ENCODE data around the gene ARHGAP23.

The ARHGAP23 gene

GRCh38 chr17:38410201-38410600 is 18.1 kb upstream of the ARHGAP23 start:
- peaks cover 0 to 5% of the 10 kb centered on the region in 2 donors for H3K4me1 ChIP-seq (ENCODE audit: control insufficient read depth in 1 of 2, insufficient read depth in 2 of 2, low read length in 2 of 2)
- H3K4me3 ChIP-seq (ENCODE audit: low read depth in 1 of 2, low read length in 2 of 2) = no peak overlapping the region
- H3K9me3 ChIP-seq (ENCODE audit: control insufficient read depth in 1 of 2, low read length in 2 of 2) = no peaks in the 10 kb centered on the region
- no peaks in the 10 kb centered on the region for H3K36me3 ChIP-seq (ENCODE audit: control insufficient read depth in 1 of 2, insufficient read depth in 2 of 2, low read length in 2 of 2)
- H3K27ac ChIP-seq (ENCODE audit: low read length) = no peak overlapping the region
- H3K27me3 ChIP-seq (ENCODE audit: low read depth, low read length) = no peaks in the 10 kb centered on the region

GRCh38 chr17:38415250-38416194 is 12.7 kb upstream of the ARHGAP23 start:
- H3K9me3 ChIP-seq (ENCODE audit: control insufficient read depth in 1 of 2, low read length in 2 of 2) = no peaks in the 10 kb centered on the region
- H3K27me3 ChIP-seq (ENCODE audit: low read depth, low read length) = peaks cover 13% of the 10 kb centered on the region
- peak overlapping the region in 1 of 2 donors; percentile 17 for H3K4me3 ChIP-seq (ENCODE audit: low read depth in 1 of 2, low read length in 2 of 2)
- peaks cover 0 to 17% of the 10 kb centered on the region in 2 donors for H3K4me1 ChIP-seq (ENCODE audit: control insufficient read depth in 1 of 2, insufficient read depth in 2 of 2, low read length in 2 of 2)
- no peak overlapping the region for H3K27ac ChIP-seq (ENCODE audit: low read length)
- H3K36me3 ChIP-seq (ENCODE audit: control insufficient read depth in 1 of 2, insufficient read depth in 2 of 2, low read length in 2 of 2) = no peaks in the 10 kb centered on the region

- Histone ChIP-seq H3K27ac (ENCODE audit: low read length) (no peak overlapping the region), H3K27me3 (ENCODE audit: low read depth, low read length) (peaks cover 13% of the 10 kb centered on the region), H3K9me3 (ENCODE audit: control insufficient read depth in 1 of 2, low read length in 2 of 2) (no peaks in the 10 kb centered on the region), H3K4me1 (ENCODE audit: control insufficient read depth in 1 of 2, insufficient read depth in 2 of 2, low read length in 2 of 2) (peaks cover 5 to 29% of the 10 kb centered on the region in 2 donors), H3K4me3 (ENCODE audit: low read depth in 1 of 2, low read length in 2 of 2) (no peak overlapping the region), H3K36me3 (ENCODE audit: control insufficient read depth in 1 of 2, insufficient read depth in 2 of 2, low read length in 2 of 2) (no peaks in the 10 kb centered on the region)
Observed at GRCh38 chr17:38416840-38417209, 11.4 kb upstream of the ARHGAP23 start.

- no peak overlapping the region for H3K4me3 ChIP-seq (ENCODE audit: low read depth in 1 of 2, low read length in 2 of 2)
- H3K4me1 ChIP-seq (ENCODE audit: control insufficient read depth in 1 of 2, insufficient read depth in 2 of 2, low read length in 2 of 2) = peaks cover 5 to 34% of the 10 kb centered on the region in 2 donors
- no peaks in the 10 kb centered on the region for H3K36me3 ChIP-seq (ENCODE audit: control insufficient read depth in 1 of 2, insufficient read depth in 2 of 2, low read length in 2 of 2)
- H3K27me3 ChIP-seq (ENCODE audit: low read depth, low read length) = peaks cover 13% of the 10 kb centered on the region
- H3K9me3 ChIP-seq (ENCODE audit: control insufficient read depth in 1 of 2, low read length in 2 of 2) = no peaks in the 10 kb centered on the region
- no peak overlapping the region for H3K27ac ChIP-seq (ENCODE audit: low read length)
Observed at GRCh38 chr17:38417210-38417951, 10.9 kb upstream of the ARHGAP23 start.

- Histone ChIP-seq H3K27ac (ENCODE audit: low read length) (no peak overlapping the region), H3K9me3 (ENCODE audit: control insufficient read depth in 1 of 2, low read length in 2 of 2) (no peaks in the 10 kb centered on the region), H3K27me3 (ENCODE audit: low read depth, low read length) (peaks cover 13% of the 10 kb centered on the region), H3K36me3 (ENCODE audit: control insufficient read depth in 1 of 2, insufficient read depth in 2 of 2, low read length in 2 of 2) (no peaks in the 10 kb centered on the region), H3K4me1 (ENCODE audit: control insufficient read depth in 1 of 2, insufficient read depth in 2 of 2, low read length in 2 of 2) (peaks cover 5 to 35% of the 10 kb centered on the region in 2 donors), H3K4me3 (ENCODE audit: low read depth in 1 of 2, low read length in 2 of 2) (no peak overlapping the region)
Observed at GRCh38 chr17:38418062-38418692, 10.1 kb upstream of the ARHGAP23 start.

- Histone ChIP-seq H3K4me3 (ENCODE audit: low read depth in 1 of 2, low read length in 2 of 2) (peak overlapping the region in 1 of 2 donors; percentile 50), H3K4me1 (ENCODE audit: control insufficient read depth in 1 of 2, insufficient read depth in 2 of 2, low read length in 2 of 2) (peaks cover 5 to 35% of the 10 kb centered on the region in 2 donors), H3K27me3 (ENCODE audit: low read depth, low read length) (peaks cover 13% of the 10 kb centered on the region)
Observed at GRCh38 chr17:38418693-38419507, 9.4 kb upstream of the ARHGAP23 start.

GRCh38 chr17:38419508-38419981 is 8.7 kb upstream of the ARHGAP23 start:
- Histone ChIP-seq H3K9me3 (ENCODE audit: control insufficient read depth in 1 of 2, low read length in 2 of 2) (no peaks in the 10 kb centered on the region), H3K4me1 (ENCODE audit: control insufficient read depth in 1 of 2, insufficient read depth in 2 of 2, low read length in 2 of 2) (peaks cover 5 to 35% of the 10 kb centered on the region in 2 donors), H3K4me3 (ENCODE audit: low read depth in 1 of 2, low read length in 2 of 2) (peak overlapping the region in 1 of 2 donors; percentile 50), H3K27ac (ENCODE audit: low read length) (no peak overlapping the region), H3K27me3 (ENCODE audit: low read depth, low read length) (peaks cover 13% of the 10 kb centered on the region), H3K36me3 (ENCODE audit: control insufficient read depth in 1 of 2, insufficient read depth in 2 of 2, low read length in 2 of 2) (no peaks in the 10 kb centered on the region)

More at GRCh38 chr17:38418693-38419507, 9.4 kb upstream of the ARHGAP23 start:
- H3K27ac ChIP-seq (ENCODE audit: low read length) = no peak overlapping the region
- H3K9me3 ChIP-seq (ENCODE audit: control insufficient read depth in 1 of 2, low read length in 2 of 2) = no peaks in the 10 kb centered on the region
- H3K36me3 ChIP-seq (ENCODE audit: control insufficient read depth in 1 of 2, insufficient read depth in 2 of 2, low read length in 2 of 2) = no peaks in the 10 kb centered on the region

- H3K27me3 ChIP-seq (ENCODE audit: low read depth, low read length) = peaks cover 13% of the 10 kb centered on the region
- H3K9me3 ChIP-seq (ENCODE audit: control insufficient read depth in 1 of 2, low read length in 2 of 2) = no peaks in the 10 kb centered on the region
- H3K4me1 ChIP-seq (ENCODE audit: control insufficient read depth in 1 of 2, insufficient read depth in 2 of 2, low read length in 2 of 2) = peaks cover 5 to 27% of the 10 kb centered on the region in 2 donors
- no peak overlapping the region for H3K27ac ChIP-seq (ENCODE audit: low read length)
- H3K36me3 ChIP-seq (ENCODE audit: control insufficient read depth in 1 of 2, insufficient read depth in 2 of 2, low read length in 2 of 2) = no peaks in the 10 kb centered on the region
- H3K4me3 ChIP-seq (ENCODE audit: low read depth in 1 of 2, low read length in 2 of 2) = no peak overlapping the region
Observed at GRCh38 chr17:38420518-38420917, 7.7 kb upstream of the ARHGAP23 start.

- Histone ChIP-seq H3K27ac (ENCODE audit: low read length) (peak overlapping the region; percentile 79), H3K9me3 (ENCODE audit: control insufficient read depth in 1 of 2, low read length in 2 of 2) (no peaks in the 10 kb centered on the region), H3K36me3 (ENCODE audit: control insufficient read depth in 1 of 2, insufficient read depth in 2 of 2, low read length in 2 of 2) (no peaks in the 10 kb centered on the region), H3K4me1 (ENCODE audit: control insufficient read depth in 1 of 2, insufficient read depth in 2 of 2, low read length in 2 of 2) (peaks cover 5 to 27% of the 10 kb centered on the region in 2 donors), H3K27me3 (ENCODE audit: low read depth, low read length) (peaks cover 13% of the 10 kb centered on the region), H3K4me3 (ENCODE audit: low read depth in 1 of 2, low read length in 2 of 2) (peak overlapping the region in 1 of 2 donors; percentile 45)
Observed at GRCh38 chr17:38421171-38421841, 7.0 kb upstream of the ARHGAP23 start.
